GM21717 (cell line): ENCODE results near the gene HEXD.
"Not testable (repeated sequence)": the region's sequence is repeated elsewhere in the genome, so short reads cannot be mapped to it uniquely, and the experiment has no call there.

ENCODE experiments used
- ATAC-seq: cut with Tn5 transposase; IDR thresholded peaks from one replicate; pipeline ENCODE4 v1.9.1; 2021; ENCODE audit warnings: mild to moderate bottlenecking, moderate library complexity; ENCODE audit not compliant: unreplicated experiment

Gene HEXD

DNA sequence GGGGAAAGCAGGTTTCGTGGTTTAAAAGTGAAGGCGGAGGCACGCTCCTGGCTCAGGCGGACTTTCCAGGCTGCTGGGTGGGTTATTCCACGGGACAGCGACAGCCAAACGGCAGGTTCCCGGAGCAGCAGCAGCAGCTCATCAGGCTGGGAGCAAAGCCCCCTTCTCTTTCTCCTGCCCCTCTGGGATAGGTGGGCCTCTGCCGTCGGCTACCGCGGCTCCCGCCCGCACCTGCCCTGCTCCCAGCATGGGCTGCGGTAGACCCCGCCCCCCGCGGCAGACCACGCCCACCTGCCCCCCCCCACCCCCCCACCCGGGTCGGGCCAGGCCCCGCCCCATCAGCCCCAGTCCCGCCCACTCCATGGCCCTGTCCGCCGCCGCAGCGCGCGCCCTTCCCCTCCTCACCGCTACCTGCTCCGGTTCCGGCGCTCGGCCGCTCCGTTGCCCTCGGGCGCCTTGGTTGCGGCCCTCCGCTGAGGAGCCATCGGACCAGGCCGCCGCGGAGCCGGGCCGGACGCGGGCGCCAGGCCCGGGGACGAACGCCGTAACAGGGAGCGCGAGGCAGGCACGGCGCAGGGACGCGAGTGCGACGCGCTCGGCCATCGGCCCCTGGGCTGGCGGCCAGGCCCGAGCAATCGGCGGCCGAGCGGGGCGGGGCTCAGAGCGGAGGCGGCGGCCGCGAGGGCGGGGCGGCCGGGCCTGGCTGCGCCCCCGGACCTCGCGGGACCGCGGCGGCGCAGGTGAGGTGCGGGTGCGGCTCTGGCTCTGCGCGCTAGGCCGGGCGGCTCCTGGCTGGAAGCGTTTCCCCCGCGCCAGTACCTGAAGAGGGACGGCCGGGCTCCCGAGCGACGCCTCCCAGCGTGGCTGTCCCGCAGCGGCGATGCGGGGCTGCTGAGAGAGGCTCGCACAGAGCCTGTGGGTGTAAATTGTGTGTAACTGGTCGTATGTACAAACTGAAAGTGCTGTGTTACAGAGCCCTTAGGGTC, at the start of gene HEXD, which contains the start of gene OGFOD3:
HEXD (plus strand) TSS at position 347 of the 986 bp plus-strand sequence. CDS start 1,453 bp downstream, outside the sequence.
OGFOD3 (minus strand) TSS at position 586 of the 986 bp plus-strand sequence; CDS start at position 485, 101 bp downstream.
- peak; percentile 61 for ATAC-seq

DNA sequence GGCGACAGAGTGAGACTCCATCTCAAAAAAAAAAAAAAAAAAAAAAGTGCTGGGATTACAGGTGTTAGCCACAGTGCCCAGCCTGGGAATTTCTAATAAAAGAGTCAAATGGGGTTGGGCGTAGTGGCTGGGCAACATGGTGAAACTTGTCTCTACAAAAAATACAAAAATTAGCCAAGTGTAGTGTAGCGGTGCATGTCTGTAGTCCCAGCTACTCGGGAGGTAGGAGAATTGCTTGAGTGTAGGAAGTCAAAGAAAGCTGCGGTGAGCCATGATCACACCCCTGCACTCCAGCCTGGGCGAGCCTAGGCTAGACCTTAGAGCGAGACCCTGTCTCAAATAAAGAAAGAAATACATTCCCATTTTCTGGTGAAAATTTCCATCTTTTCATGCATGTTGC, 48.9 kb upstream of the HEXD start:
- ATAC-seq: no peak

DNA sequence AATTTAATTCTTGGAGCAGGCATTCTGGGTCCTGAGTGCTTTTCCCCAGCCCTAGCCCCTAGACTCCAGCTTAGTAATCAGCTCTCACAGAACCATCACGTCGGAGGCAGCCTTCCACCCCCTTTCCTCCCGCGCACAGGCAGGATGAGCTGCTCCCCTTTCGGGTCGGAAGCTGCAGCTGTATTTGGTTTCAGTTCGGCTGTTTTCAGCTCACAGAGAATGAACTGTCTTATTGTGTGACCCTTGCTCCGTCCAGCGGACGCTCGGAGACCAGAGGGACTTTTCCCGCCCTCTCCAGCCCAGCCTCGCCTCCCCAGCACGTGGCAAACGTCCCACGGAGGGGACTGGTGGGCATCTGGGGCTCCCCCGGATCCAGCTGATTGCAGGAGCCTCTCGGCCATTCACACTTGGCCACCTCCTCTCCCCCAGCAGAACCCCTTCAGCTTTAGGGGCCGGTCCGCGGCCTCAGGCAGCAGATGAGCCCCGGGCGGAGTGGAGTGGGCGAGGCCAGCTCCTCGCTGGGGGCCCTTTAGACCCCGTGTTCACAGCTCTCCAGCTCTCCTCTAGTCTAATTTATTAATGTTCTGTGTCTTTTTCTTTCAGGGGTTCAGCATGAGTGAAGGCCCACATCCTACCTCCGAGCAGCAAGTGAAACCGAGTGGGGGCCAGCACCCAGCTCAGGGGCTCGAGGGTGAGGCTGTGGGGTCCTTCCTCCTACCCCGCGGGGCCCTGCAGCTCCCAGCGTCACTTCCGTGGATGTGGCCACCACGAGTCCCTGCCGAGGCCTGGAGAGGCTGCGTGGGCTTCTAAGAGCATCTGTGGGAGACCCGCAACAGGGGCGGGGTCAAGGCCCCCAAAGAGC, 47.4 kb upstream of the HEXD start:
- ATAC-seq: no peak

DNA sequence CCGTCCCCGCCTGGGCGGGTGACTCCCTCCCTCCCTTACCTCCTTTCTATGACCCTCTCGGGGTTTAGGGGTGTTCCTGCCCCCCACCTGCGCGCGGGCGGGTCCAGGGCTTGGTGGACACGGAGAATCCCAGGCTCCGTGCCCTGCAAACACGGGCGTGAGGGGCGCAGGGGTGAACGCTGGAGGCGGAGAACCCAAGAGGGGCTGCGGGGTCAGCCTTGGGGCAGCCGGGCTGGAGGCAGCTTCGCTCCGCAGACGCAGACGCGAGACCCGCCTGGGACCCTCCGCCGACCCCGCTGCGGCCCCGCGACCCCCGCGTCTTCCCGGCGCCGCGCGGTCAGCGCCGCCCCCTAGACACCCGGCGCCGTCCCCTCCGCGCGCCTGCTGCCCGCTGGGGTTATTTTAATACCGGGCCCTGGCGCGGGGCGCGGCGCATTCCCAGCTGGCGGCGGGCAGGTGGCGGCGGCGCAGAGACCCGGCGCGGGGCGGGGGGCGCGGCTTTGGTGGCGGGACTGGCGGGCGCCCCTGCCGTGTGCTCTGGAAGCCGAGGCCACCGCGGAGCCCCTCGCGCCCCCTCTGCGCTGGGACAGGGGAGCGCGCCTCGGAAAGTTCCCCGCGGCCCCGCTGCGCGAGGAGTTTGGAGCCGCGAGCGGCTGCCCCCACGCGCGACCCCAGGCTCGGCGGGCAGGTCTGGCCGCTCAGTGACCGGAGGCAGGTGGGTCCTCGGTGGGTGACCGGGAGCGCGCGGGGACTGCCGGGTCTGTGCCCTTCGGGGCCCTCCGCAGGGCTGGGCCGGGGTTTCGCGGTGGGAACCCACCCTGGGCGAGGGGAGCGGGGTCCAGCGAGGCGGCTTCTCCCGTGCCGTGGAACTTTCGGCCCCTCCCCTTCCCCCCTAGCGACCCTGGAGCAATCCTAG, 46.6 kb upstream of the HEXD start, which contains the start of gene UTS2R:
UTS2R (plus strand) TSS at position 433 of the 916 bp plus-strand sequence. CDS start 2,560 bp downstream, outside the sequence.
- no peak for ATAC-seq

DNA sequence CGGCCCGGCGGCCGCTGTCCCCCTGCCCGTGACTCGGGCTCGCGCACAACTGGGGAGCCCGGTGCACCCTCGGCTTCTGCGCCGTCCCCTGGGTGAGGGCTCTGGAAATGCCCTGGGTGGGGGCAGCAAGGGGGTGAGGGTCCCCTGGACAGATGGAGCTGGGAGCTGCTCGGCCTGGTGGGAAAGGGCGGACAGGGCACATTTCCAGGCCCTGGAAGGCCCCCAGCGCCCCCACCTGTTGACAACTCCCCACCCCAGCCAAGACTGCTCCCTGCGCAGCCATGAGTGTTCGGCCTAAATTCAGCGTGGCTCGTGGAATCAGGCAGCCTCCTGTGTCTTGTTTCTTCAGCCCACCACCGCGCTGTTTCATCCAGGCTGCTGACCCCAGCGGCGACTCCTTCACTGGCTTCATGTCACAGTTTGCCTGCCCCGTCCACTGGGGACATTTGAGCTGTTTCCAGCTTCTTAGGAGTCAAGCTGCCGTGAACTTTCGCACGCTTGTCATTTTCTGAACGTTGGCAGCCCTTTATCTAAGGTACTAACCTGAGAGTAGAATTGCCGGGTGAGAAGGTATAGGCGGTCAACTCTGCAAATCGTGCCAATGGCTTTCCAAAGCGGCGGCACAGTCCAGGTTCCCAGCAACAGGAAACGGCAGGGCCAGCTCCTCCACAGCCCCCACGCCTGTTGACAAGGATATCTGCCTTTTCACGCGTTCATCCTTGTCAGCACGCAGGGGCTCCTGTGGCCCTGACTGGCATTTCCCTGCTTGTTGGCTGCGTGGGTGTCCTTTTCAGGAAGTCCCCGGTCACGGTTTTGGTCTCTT, 45.7 kb upstream of the HEXD start:
- ATAC-seq: no peak

DNA sequence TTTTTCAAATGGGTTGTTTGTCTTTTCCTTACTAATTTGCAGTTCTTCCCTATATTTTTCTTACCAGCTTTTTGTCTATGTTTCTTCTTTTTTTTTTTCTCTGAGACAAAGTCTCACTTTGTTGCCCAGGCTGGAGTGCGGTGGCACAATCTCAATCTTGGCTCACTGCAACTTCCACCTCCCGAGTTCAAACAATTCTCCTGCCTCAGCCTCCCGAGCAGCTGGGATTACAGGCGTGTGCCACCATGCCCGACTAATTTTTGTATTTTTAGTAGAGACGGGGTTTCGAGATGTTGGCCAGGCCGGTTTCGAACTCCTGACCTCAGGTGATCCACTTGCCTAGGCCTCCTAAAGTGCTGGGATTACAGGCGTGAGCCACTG, 45.1 kb upstream of the HEXD start:
- ATAC-seq: not testable (repeated sequence)

DNA sequence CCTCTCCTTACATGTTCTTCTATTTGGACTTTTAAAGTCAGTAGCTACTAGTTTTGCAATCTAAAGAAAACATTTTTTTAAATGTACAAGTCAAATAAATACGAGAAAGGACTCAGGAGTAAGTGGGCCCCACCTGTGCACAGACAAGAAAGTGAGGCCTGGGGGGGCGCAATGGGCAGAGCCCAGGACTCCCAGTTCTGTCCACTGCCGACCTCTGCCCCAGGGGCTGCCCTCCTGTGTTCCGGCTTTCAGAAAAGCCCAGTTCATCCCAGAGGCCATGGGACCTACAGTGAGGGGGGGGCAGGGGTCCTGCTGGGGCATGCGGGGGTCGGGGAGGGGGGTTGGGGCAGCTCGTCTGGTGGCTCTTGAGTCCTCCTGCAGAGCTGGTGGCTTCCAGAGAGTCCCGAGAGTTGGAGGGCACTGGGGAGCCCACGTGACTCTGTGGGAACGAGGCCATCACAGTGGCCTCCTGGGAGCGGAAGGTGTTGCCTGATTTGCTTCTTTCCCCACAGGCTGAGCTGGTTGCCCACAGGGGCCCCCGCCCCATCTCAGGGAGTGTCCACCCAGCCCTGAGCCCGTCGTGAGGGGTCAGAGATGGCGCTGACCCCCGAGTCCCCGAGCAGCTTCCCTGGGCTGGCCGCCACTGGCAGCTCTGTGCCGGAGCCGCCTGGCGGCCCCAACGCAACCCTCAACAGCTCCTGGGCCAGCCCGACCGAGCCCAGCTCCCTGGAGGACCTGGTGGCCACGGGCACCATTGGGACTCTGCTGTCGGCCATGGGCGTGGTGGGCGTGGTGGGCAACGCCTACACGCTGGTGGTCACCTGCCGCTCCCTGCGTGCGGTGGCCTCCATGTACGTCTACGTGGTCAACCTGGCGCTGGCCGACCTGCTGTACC, 44.2 kb upstream of the HEXD start:
- ATAC-seq: no peak

DNA sequence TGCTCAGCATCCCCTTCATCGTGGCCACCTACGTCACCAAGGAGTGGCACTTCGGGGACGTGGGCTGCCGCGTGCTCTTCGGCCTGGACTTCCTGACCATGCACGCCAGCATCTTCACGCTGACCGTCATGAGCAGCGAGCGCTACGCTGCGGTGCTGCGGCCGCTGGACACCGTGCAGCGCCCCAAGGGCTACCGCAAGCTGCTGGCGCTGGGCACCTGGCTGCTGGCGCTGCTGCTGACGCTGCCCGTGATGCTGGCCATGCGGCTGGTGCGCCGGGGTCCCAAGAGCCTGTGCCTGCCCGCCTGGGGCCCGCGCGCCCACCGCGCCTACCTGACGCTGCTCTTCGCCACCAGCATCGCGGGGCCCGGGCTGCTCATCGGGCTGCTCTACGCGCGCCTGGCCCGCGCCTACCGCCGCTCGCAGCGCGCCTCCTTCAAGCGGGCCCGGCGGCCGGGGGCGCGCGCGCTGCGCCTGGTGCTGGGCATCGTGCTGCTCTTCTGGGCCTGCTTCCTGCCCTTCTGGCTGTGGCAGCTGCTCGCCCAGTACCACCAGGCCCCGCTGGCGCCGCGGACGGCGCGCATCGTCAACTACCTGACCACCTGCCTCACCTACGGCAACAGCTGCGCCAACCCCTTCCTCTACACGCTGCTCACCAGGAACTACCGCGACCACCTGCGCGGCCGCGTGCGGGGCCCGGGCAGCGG, 43.4 kb upstream of the HEXD start:
- ATAC-seq: no peak

DNA sequence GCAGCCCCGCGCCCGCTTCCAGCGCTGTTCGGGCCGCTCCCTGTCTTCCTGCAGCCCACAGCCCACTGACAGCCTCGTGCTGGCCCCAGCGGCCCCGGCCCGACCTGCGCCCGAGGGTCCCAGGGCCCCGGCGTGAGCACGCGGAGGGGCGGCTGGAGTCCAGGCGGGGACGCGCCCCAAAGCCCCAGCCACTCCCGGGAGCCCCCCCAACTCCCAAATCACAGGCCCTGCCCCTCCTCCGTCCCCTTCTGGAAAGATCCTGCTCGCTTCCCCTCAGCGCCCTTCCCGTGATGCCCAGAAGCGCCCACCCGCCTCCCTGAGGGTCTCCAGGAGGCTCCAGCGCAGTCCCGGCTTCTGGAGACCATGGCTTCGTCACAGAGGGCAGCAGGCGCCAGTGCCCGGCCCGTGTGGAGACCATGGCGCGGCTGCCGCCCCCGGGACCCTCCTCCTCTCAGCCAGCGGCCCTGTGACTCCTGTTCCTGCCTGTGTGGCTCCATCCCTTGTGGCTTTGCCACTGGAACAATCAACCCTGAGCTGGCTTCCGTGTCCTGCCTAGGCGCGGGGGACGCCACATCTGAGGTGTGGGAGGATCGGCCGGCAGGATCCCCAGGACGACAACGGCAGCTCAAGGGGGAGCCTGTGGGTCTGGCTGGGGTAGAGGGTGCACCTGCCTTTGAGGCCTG, 42.6 kb upstream of the HEXD start:
- no peak for ATAC-seq

DNA sequence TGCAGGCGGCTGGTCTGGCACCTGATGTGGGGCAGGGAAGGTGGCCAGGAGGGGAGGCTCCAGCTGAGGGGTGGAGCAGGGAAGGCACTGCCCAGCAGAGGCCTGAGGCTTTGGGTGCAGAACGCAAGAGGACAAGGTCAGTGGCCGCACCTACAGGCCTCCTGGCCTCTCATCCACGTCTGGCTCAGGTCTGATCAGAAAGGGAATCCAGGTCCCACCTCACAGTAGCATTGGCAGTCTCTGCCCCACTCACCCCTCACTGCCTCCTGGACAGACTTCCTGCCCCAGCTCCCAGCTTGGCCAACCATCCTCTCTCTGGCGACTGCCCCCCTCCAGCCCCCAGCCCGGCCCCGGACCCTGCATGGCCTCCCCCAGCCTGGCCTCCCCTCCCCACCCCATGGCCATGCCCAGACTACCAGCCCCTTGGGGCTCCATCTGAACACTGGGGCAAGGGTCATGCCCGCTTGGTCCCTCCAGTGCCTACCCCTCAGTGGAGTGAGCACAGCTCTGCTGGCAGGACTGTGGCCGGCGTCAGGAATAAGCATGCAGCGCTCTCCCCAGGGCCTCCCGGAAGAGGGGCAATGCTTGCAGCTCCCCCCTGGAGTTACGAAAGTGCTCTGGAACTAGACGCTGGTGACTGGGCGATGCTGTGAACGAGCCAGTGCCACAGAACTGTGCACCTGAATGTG, 42.0 kb upstream of the HEXD start:
- ATAC-seq: no peak

DNA sequence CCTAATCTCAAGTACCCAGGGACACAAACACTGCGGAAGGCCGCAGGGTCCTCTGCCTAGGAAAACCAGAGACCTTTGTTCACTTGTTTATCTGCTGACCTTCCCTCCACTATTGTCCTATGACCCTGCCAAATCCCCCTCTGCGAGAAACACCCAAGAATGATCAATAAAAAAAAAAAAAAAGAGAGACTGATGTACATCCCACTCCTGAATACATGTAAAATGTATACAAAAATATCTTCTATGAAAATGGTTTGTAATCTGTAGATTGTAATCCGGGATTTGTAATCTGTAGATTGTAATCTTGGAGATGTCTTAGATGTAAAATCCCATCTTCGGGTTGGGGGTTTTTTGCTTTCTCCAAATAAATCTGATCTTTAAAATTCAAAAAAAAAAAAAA, 40.9 kb upstream of the HEXD start:
- ATAC-seq: not testable (repeated sequence)

DNA sequence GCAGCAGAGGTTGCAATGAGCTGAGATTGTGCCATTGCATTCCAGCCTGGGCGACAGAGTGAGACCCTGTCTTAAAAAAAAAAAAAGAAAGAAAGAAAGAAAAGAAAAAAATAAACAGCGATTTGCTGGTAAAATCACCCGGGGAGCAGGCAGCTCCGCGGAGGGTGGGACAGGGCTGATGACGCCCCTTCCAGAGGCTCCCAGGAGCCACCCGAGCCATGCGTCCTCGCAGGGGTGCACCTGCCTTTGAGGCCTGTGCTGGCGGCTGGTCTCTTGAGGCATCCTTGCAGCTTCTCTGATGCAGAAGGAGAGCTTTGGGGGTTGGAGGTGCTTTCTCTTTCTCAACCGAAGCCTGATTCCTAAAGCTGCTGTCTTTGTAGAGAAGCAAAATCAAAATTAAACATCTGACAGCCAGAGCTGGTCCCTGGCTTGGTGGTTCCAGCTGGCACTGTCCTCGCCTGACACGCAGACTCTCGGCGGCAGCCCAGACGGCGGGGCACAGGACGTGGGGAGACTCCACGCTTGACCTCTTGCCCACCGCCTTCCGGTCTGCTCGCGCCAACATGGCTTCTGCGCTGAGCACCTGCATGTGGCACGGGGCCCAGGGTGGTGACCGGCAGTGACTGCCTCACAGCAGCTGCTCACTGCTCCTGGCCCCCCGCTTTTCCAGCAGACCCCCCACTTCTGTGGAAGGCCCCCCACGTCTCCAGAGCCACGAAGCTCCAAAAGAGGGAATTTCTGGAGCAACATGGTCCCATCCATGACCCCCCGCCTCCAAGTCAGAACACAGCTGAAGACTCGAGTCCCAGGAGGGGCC, 40.0 kb upstream of the HEXD start:
- ATAC-seq: no peak

DNA sequence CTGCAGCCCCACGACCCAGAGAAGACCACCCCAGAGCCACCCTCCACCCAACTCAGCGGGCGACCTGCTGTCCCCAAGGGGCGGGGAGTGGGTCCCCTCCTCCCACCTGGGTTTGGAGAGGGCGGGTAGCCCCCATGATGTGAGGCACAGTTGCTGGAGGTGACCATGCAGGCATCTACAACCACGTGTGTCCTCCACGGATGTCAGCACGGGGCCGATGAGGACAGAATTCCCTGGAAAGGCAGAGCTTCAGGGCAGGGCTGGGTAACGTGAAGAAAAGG, 39.5 kb upstream of the HEXD start:
- ATAC-seq: no peak

DNA sequence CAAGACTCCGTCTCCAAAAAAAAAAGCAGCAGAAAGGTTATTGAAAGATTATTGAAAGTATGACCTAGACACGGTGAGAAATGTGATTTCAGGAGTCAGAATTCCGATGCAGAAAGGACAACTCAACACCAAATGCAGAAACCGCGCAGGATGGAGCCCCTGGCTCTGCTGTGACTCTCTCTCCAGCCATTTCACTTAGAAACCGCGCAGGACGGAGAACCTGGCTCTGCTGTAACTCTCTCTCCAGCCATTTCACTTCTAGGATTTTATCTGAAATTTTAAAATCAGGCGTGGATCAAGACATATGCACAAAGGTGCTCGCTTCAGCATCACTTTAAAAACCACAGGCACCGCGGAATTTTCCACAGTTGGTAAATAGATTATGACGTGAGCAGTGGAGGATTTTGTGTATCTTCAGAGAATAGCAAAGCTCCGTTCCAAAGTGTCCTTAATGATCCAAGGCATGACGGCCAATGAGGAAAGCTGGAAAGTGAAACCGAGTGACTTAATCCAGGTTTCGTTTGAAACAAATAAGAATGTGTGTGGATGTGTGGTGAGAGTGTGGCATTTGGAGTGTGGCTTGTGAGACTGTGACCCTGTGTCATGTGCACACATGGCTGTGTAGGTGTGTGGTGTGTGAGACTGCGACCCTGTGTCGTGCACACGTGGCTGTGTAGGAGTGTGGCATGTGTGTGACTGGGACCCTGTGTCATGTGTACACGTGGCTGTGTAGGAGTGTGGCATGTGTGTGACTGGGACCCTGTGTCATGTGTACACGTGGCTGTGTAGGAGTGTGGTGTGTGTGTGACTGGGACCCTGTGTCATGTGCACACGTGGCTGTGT, 37.1 kb upstream of the HEXD start:
- ATAC-seq: no peak

DNA sequence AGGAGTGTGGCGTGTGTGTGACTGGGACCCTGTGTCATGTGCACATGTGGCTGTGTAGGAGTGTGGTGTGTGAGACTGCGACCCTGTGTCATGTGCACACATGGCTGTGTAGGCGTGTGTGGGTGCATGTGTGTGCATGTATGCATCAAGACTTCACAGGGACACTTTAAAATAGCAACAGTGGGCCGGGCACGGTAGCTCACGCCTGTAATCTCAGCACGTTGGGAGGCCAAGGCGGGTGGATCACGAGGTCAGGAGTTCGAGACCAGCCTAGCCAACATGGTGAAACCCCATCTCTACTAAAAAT, 36.5 kb upstream of the HEXD start:
- ATAC-seq: not testable (repeated sequence)
